Brain microvascular endothelial cell (primary cell): Measurements from ENCODE around the gene SERINC3.

Experiments used
- DNase-seq: peaks from one replicate; pipeline ENCODE4 v3.0.0-alpha.2; 2020
- H3K27ac ChIP-seq: fragments of 250-450 bp; sonication (Bioruptor Pico); 2 replicates; pipeline ENCODE4 v1.5.1; 2020; ENCODE audit warnings: mild to moderate bottlenecking, moderate library complexity
- H3K27me3 ChIP-seq: fragments of 250-450 bp; sonication (Bioruptor Pico); replicated peaks from 2 replicates; pipeline ENCODE4 v1.5.1; 2020; ENCODE audit warnings: mild to moderate bottlenecking
- H3K36me3 ChIP-seq: fragments of 250-450 bp; sonication (Bioruptor Pico); replicated peaks from 2 replicates; pipeline ENCODE4 v1.5.1; 2020; ENCODE audit warnings: mild to moderate bottlenecking
- H3K4me3 ChIP-seq: 2 replicates; pipeline ENCODE4 v1.5.1; 2011; ENCODE audit warnings: low read depth, mild to moderate bottlenecking, control low read depth, low read length, moderate library complexity
- CTCF ChIP-seq: IDR thresholded peaks from 2 replicates; pipeline ENCODE4 v1.5.1; 2011; ENCODE audit warnings: low read depth, mild to moderate bottlenecking, moderate library complexity, low read length, control low read depth, inconsistent platforms; ENCODE audit errors: missing control alignments
- in situ Hi-C: cut with HindIII; loops from 2 replicates; pipeline ENCODE4 v1.10.0; 2017; ENCODE audit warnings: low sequenced_read_pairs, low pct_ligation_motif_present

SERINC3 gene

GRCh38 chr20:44541992-44542391 is 20.1 kb upstream of the SERINC3 start:
- H3K4me3 ChIP-seq = no peak overlapping the region
- in situ Hi-C loops = no loop called here
- no peak for DNase-seq
- H3K27me3 ChIP-seq = no peaks in the 10 kb centered on the region
- TF ChIP-seq CTCF = no peak
- H3K36me3 ChIP-seq = no peaks in the 10 kb centered on the region
- no peak overlapping the region for H3K27ac ChIP-seq

GRCh38 chr20:44540834-44541233 is 19.0 kb upstream of the SERINC3 start:
- no peaks in the 10 kb centered on the region for H3K36me3 ChIP-seq
- peak; percentile 86 for DNase-seq
- in situ Hi-C loops = no loop called here
- H3K27me3 ChIP-seq = no peaks in the 10 kb centered on the region
- TF ChIP-seq CTCF = no peak
- peak overlapping the region; percentile 63 for H3K27ac ChIP-seq
- no peak overlapping the region for H3K4me3 ChIP-seq

GRCh38 chr20:44537993-44538392 is 16.1 kb upstream of the SERINC3 start:
- no peak for DNase-seq
- peak; percentile 31 for TF ChIP-seq CTCF
- Histone ChIP-seq H3K27me3 (no peaks in the 10 kb centered on the region), H3K36me3 (no peaks in the 10 kb centered on the region), H3K27ac (no peak overlapping the region), H3K4me3 (no peak overlapping the region)
- in situ Hi-C loops = no loop called here

GRCh38 chr20:44536175-44536574 is 14.3 kb upstream of the SERINC3 start:
- no peaks in the 10 kb centered on the region for H3K27me3 ChIP-seq
- H3K36me3 ChIP-seq = no peaks in the 10 kb centered on the region
- no peak overlapping the region for H3K27ac ChIP-seq
- H3K4me3 ChIP-seq = no peak overlapping the region
- TF ChIP-seq CTCF = no peak
- in situ Hi-C loops = no loop called here
- DNase-seq = no peak

GRCh38 chr20:44533928-44534327 is 12.1 kb upstream of the SERINC3 start:
- no peak for DNase-seq
- Histone ChIP-seq H3K36me3 (no peaks in the 10 kb centered on the region), H3K27ac (no peak overlapping the region), H3K27me3 (no peaks in the 10 kb centered on the region), H3K4me3 (no peak overlapping the region)
- in situ Hi-C loops = no loop called here
- no peak for TF ChIP-seq CTCF

GRCh38 chr20:44532981-44533331 is 11.1 kb upstream of the SERINC3 start:
- Histone ChIP-seq H3K36me3 (no peaks in the 10 kb centered on the region), H3K27ac (peak overlapping the region; percentile 21), H3K27me3 (no peaks in the 10 kb centered on the region), H3K4me3 (no peak overlapping the region)
- in situ Hi-C loops = no loop called here
- TF ChIP-seq CTCF = no peak
- DNase-seq = peak; percentile 52
